Measurements from ENCODE around the gene TRIM10. TPM values are rescaled to one million over a fixed set of nuclear protein-coding genes. Genes with fewer than 3 reads are reported as not detected.
A peak's percentile ranks its signal among the peaks of the same experiment; 100 is the strongest.
"Not testable (repeated sequence)": the region's sequence is repeated elsewhere in the genome, so short reads cannot be mapped to it uniquely, and the experiment has no call there.

Gene TRIM10
- total RNA-seq, 4 donors from 2014 or later = 0.17 to 0.50 (median 0.42) TPM; not detected in 1

DNA sequence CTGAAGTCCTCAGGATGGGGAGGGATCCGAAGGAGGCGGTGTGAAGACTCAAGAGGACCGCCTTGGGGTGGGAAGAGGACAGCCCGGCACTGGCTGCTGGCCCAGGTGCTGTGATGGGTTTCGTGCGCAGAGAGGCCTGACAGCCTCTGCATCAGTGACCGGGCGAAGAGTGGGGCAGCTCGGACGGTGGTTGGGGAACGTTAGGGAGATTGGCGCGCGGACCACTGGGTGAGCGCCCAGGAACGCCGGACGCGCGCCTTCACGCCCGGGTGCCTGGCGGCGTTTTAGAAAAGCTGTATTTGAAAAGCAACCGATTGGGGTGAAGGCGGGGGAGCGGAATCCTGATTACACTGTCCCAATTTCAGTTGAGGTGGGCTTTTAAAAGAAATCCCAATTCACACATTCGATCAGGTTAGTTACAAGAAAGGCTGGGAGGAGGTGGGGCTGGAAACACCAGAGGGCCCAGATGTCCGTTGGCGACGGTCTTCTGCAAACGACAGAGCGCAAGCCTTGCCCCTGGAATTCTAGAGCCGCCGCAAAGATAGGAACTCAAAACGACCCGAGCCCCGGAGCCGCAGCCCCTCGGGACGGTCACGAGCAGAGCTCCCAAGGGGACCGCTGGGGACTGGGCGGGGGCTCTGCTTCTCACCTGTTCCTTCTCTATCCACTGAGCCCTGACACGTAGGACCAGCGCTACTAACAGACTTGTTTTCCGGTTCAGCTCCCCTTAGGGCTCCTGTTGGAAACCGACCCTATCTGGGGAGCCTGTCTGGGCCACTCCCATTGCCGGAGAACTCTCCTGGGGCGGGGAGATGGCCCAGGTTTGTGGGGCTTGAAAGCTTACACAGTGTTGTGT is 33.5 kb downstream of the TRIM10 start:
- no peaks in the 10 kb centered on the region for H3K9me3 ChIP-seq
- 9% methylated on average over 45 of the region's 50 CpGs for WGBS
- H3K27me3 ChIP-seq = peaks cover 0 to 80% (median 36%) of the 10 kb centered on the region in 4 donors
- TF ChIP-seq, protein P1, sequence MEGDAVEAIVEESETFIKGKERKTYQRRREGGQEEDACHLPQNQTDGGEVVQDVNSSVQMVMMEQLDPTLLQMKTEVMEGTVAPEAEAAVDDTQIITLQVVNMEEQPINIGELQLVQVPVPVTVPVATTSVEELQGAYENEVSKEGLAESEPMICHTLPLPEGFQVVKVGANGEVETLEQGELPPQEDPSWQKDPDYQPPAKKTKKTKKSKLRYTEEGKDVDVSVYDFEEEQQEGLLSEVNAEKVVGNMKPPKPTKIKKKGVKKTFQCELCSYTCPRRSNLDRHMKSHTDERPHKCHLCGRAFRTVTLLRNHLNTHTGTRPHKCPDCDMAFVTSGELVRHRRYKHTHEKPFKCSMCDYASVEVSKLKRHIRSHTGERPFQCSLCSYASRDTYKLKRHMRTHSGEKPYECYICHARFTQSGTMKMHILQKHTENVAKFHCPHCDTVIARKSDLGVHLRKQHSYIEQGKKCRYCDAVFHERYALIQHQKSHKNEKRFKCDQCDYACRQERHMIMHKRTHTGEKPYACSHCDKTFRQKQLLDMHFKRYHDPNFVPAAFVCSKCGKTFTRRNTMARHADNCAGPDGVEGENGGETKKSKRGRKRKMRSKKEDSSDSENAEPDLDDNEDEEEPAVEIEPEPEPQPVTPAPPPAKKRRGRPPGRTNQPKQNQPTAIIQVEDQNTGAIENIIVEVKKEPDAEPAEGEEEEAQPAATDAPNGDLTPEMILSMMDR (IDR thresholded peaks at IDR 0.05) = no peak
- TF ChIP-seq POLR2AphosphoS5 (IDR thresholded peaks at IDR 0.05) (no peak), POLR2A (IDR thresholded peaks at IDR 0.05; ENCODE audit: low read depth) (no peak), EP300 (IDR thresholded peaks at IDR 0.05) (no peak)
- no peak overlapping the region for H3K27ac ChIP-seq (replicated peaks in 1 of 4)
- H3K4me3 ChIP-seq = peak overlapping the region in 1 of 4 donors; percentile 13
- no peaks in the 10 kb centered on the region for H3K36me3 ChIP-seq
- peaks cover 3 to 15% (median 13%) of the 10 kb centered on the region in 4 donors for H3K4me1 ChIP-seq
- DNase-seq (ENCODE audit: extremely low spot score) = peak; percentile 90
- intact Hi-C loops (cut with DNase I) = no loop called here

DNA sequence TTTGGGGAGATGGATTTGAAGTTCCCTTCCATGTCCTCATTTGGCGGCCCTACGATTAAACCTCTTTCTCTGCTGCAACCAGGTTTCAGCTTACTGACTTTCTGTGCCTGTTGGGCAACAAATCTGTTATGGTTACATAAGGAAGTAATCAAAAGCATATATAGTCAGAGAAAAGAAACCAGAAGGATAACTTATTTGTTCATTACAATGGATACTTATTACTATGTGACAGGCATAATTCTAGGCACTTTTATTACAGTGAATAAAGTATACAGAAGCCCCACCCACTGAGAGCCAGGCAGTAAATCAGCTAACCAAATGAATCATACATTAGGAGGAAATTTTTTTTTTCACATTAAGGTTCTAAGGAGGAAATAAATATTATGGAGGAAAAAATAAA is 38.5 kb downstream of the TRIM10 start:
- peaks cover 0 to 38% (median 5%) of the 10 kb centered on the region in 4 donors for H3K27me3 ChIP-seq
- intact Hi-C loops (cut with DNase I) = no loop called here
- DNase-seq (ENCODE audit: extremely low spot score) = no peak
- no peak for TF ChIP-seq POLR2AphosphoS5 (IDR thresholded peaks at IDR 0.05)
- no peak for TF ChIP-seq EP300 (IDR thresholded peaks at IDR 0.05)
- no peak for TF ChIP-seq POLR2A (IDR thresholded peaks at IDR 0.05; ENCODE audit: low read depth)
- TF ChIP-seq, protein P1 (IDR thresholded peaks at IDR 0.05) = no peak
- no peak overlapping the region for H3K27ac ChIP-seq (replicated peaks in 1 of 4)
- no peaks in the 10 kb centered on the region for H3K36me3 ChIP-seq
- H3K9me3 ChIP-seq = no peaks in the 10 kb centered on the region
- H3K4me3 ChIP-seq = no peak overlapping the region
- peaks cover under 1 to 6% (median 5%) of the 10 kb centered on the region in 4 donors for H3K4me1 ChIP-seq
- WGBS = 20% methylated on average over 2 of the region's 2 CpGs

DNA sequence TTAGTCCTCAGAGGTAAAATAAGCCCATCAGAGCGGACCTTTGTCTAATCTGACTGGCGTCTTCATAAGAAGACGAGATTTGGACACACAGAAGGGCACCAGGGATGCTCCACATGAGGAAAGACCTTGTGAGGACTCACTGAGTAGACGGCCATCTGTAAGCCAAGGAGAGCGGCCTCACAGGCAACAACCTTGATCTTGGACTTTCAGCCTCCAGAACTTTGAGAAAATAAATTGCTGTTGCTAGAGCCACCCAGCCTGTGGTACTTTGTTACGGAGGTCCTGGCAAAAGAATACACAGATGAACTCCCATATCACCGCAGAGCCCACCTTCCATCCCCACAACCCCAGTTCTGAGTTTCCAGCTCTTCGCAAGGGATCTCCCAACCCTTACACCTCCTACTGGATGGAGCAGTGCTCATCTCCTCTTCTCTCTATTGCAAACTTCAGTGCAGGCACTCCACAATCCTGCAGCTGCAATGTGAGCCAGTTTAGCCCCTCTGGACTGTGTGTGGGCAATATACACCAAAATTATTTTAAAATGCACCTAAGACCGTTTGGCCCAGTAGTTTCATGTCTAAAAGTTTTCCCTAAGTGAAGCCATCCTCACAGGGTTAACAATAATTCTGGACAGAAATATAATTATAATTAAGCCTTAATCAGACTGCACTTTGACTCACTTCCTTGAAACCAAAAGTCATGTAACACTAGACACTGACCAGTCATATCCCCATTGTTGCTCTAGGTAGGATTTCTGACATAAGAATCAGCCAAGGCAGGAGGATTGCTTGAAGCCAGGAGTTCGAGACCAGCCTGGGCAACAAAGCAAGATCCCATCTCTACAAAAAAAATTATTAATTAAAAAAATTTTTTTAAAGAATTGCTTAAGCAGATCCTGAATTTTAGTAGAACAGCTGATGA is 39.3 kb downstream of the TRIM10 start:
- H3K27me3 ChIP-seq = peaks cover 0 to 35% (median 0%) of the 10 kb centered on the region in 4 donors
- no peaks in the 10 kb centered on the region for H3K36me3 ChIP-seq
- no peak overlapping the region for H3K27ac ChIP-seq (replicated peaks in 1 of 4)
- H3K9me3 ChIP-seq = no peaks in the 10 kb centered on the region
- intact Hi-C loops (cut with DNase I) = no loop called here
- peak; percentile 60 for DNase-seq (ENCODE audit: extremely low spot score)
- H3K4me3 ChIP-seq = no peak overlapping the region
- H3K4me1 ChIP-seq = no peaks in the 10 kb centered on the region
- TF ChIP-seq POLR2A (IDR thresholded peaks at IDR 0.05; ENCODE audit: low read depth) (no peak), POLR2AphosphoS5 (IDR thresholded peaks at IDR 0.05) (no peak), EP300 (IDR thresholded peaks at IDR 0.05) (no peak)
- TF ChIP-seq, protein P1 (IDR thresholded peaks at IDR 0.05) = no peak
- WGBS = 77% methylated on average over 10 of the region's 10 CpGs

DNA sequence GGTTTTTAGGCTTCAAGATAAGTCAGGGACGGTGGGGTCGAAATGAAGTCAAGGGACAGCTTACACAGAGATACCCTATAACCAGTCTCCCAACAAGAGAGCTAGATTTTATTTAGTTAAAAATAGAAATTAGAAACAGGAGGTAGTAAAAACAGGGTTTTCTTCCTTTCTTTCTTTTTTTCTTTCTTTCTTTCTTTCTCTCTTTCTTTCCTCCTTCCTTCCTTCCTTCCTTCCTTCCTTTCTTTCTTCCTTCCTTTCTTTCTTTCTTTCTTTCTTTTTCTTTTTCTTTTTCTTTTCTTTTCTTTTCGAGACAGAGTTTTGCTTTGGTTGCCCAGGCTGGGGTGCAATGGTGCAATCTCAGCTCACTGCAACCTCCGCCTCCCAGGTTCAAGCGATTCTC is 42.3 kb downstream of the TRIM10 start:
- intact Hi-C loops (cut with DNase I) = not testable (repeated sequence)

DNA sequence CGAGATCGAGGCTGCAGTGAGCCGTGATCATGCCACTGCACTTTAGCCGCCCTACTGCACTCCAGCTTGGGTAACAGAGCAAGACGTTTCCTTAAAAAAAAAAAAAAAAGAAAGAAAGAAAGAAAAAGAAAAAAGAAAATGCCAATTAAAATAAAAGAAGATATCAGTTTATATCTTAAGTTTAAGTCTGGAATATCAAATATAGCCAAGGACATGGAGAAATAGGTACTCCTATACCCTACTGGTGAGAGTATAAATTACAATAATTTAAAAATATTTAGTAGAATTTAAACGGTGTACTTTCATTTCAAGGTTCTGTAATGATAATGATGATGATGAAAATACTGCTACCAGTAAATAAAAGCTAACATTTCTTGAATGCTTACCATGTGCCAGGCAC is 44.3 kb downstream of the TRIM10 start:
- 75% methylated on average over 6 of the region's 6 CpGs for WGBS
- H3K4me3 ChIP-seq = no peak overlapping the region
- no peaks in the 10 kb centered on the region for H3K9me3 ChIP-seq
- TF ChIP-seq POLR2A (IDR thresholded peaks at IDR 0.05; ENCODE audit: low read depth) (no peak), EP300 (IDR thresholded peaks at IDR 0.05) (no peak)
- TF ChIP-seq, protein P1 (IDR thresholded peaks at IDR 0.05) = peak in 1 of 3 experiments; percentile 8
- no peaks in the 10 kb centered on the region for H3K4me1 ChIP-seq
- intact Hi-C loops (cut with DNase I) = no loop called here
- DNase-seq (ENCODE audit: extremely low spot score) = no peak
- H3K36me3 ChIP-seq = no peaks in the 10 kb centered on the region
- H3K27ac ChIP-seq (replicated peaks in 1 of 4) = no peak overlapping the region
- peaks cover 0 to 49% (median 5%) of the 10 kb centered on the region in 4 donors for H3K27me3 ChIP-seq

More for the DNA sequence above, 42.3 kb downstream of the TRIM10 start:
- not testable (repeated sequence) for H3K4me3 ChIP-seq; H3K9me3 ChIP-seq; H3K36me3 ChIP-seq; DNase-seq (ENCODE audit: extremely low spot score); H3K27ac ChIP-seq (replicated peaks in 1 of 4); H3K4me1 ChIP-seq
- 91% methylated on average over 5 of the region's 5 CpGs for WGBS
- H3K27me3 ChIP-seq = peaks cover 0 to 36% (median 0%) of the 10 kb centered on the region in 4 donors
